Neuronal stem cell (in vitro differentiated cells): ENCODE data around the gene FGFR2.
A peak's percentile ranks its signal among the peaks of the same experiment; 100 is the strongest.

Experiments used
- DNase-seq: peaks from one replicate; pipeline ENCODE4 v3.0.0-alpha.2; 2013; ENCODE audit warnings: low spot score
- H2AFZ ChIP-seq: one replicate; pipeline ENCODE4 v1.6.1; 2013; ENCODE audit warnings: mild to moderate bottlenecking, low read length, inconsistent platforms
- H2AK5ac ChIP-seq: 2 replicates; pipeline ENCODE4 v1.6.1; 2013; ENCODE audit warnings: low read depth, mild to moderate bottlenecking, inconsistent platforms, low read length, moderate library complexity, mixed read lengths
- H2BK120ac ChIP-seq: 2 replicates; pipeline ENCODE4 v1.6.1; 2013; ENCODE audit warnings: low read depth, mild to moderate bottlenecking, inconsistent platforms, low read length, moderate library complexity, mixed read lengths
- H2BK12ac ChIP-seq: one replicate; pipeline ENCODE4 v1.6.1; 2013; ENCODE audit warnings: low read length, inconsistent platforms
- H2BK15ac ChIP-seq: 2 replicates; pipeline ENCODE4 v1.6.1; 2013; ENCODE audit warnings: mild to moderate bottlenecking, low read length, inconsistent platforms, mixed read lengths
- H2BK5ac ChIP-seq: one replicate; pipeline ENCODE4 v1.6.1; 2013; ENCODE audit warnings: inconsistent platforms, mild to moderate bottlenecking, low read length, moderate library complexity
- H3K14ac ChIP-seq: one replicate; pipeline ENCODE4 v1.6.1; 2013; ENCODE audit warnings: low read length, inconsistent platforms
- H3K18ac ChIP-seq: 2 replicates; pipeline ENCODE4 v1.6.1; 2013; ENCODE audit warnings: low read length, inconsistent platforms
- H3K23ac ChIP-seq: 2 replicates; pipeline ENCODE4 v1.6.1; 2013; ENCODE audit warnings: low read depth, mild to moderate bottlenecking, mixed read lengths, low read length, inconsistent platforms; ENCODE audit not compliant: poor library complexity
- H3K27ac ChIP-seq: replicated peaks from 3 replicates; pipeline ENCODE4 v1.5.1; 2013; ENCODE audit warnings: low read length, inconsistent platforms
- H3K27me3 ChIP-seq, 3 experiments: 2 replicates each; pipeline ENCODE4 v1.6.1; 2013; ENCODE audit warnings: low read length in 3 of 3, mild to moderate bottlenecking in 2 of 3, inconsistent platforms in 1 of 3, low read depth in 1 of 3, mixed read lengths in 1 of 3, moderate library complexity in 1 of 3; ENCODE audit not compliant: control insufficient read depth in 3 of 3, insufficient read depth in 3 of 3
- H3K36me3 ChIP-seq, 2 donors: replicated peaks in 1 of 2; 2 replicates each; pipeline ENCODE4 v1.6.1; 2013; ENCODE audit warnings: low read length in 2 of 2; ENCODE audit not compliant: control insufficient read depth in 2 of 2, insufficient read depth in 2 of 2
- H3K4ac ChIP-seq: 2 replicates; pipeline ENCODE4 v1.6.1; 2013; ENCODE audit warnings: inconsistent platforms, mild to moderate bottlenecking, low read length, moderate library complexity
- H3K4me1 ChIP-seq, 2 donors: 1 replicate in 1 of 2; 2 replicates in 1 of 2; pipeline ENCODE4 v1.6.1; 2013; ENCODE audit warnings: low read length in 2 of 2, low read depth in 1 of 2; ENCODE audit not compliant: control insufficient read depth in 2 of 2, insufficient read depth in 1 of 2
- H3K4me2 ChIP-seq: one replicate; pipeline ENCODE4 v1.6.1; 2013; ENCODE audit warnings: mild to moderate bottlenecking, low read length, inconsistent platforms; ENCODE audit not compliant: insufficient read depth, poor library complexity, severe bottlenecking
- H3K4me3 ChIP-seq, 2 donors: 2 replicates each; pipeline ENCODE4 v1.5.1; 2013; ENCODE audit warnings: low read length in 2 of 2, mild to moderate bottlenecking in 2 of 2, inconsistent platforms in 1 of 2, moderate library complexity in 1 of 2
- H3K79me1 ChIP-seq: one replicate; pipeline ENCODE4 v1.6.1; 2013; ENCODE audit warnings: low read depth, mild to moderate bottlenecking, inconsistent platforms, low read length, moderate library complexity
- H3K9ac ChIP-seq: one replicate; pipeline ENCODE4 v1.6.1; 2013; ENCODE audit warnings: mild to moderate bottlenecking, low read depth, low read length, inconsistent platforms; ENCODE audit not compliant: poor library complexity
- H3K9me3 ChIP-seq, 2 donors: replicated peaks in 1 of 2; 2 replicates each; pipeline versions ENCODE3 to v1.6.1; 2013; ENCODE audit warnings: low read length in 2 of 2, mild to moderate bottlenecking in 2 of 2, inconsistent platforms in 1 of 2, low read depth in 1 of 2, mixed read lengths in 1 of 2, moderate library complexity in 1 of 2; ENCODE audit not compliant: control insufficient read depth in 2 of 2, insufficient read depth in 1 of 2
- H4K8ac ChIP-seq: one replicate; pipeline ENCODE4 v1.6.1; 2013; ENCODE audit warnings: low read depth, mild to moderate bottlenecking, inconsistent platforms, low read length, moderate library complexity
- H4K91ac ChIP-seq: one replicate; pipeline ENCODE4 v1.6.1; 2013; ENCODE audit warnings: low read length, low read depth, mild to moderate bottlenecking, inconsistent platforms; ENCODE audit not compliant: poor library complexity
- WGBS, 2 donors: extraction: QIAGEN DNeasy Blood & Tissue Kit; methylation state at CpG; one replicate each; pipeline ENCODE4 v1.1.7; 2013; ENCODE audit warnings: missing lambda C conversion rate in 2 of 2, mixed read lengths in 1 of 2; ENCODE audit not compliant: insufficient read length in 2 of 2, insufficient replicate concordance in 1 of 2; ENCODE audit errors: extremely low coverage in 2 of 2; 5-methylcytosine and 5-hydroxymethylcytosine counted together

FGFR2 gene

DNA sequence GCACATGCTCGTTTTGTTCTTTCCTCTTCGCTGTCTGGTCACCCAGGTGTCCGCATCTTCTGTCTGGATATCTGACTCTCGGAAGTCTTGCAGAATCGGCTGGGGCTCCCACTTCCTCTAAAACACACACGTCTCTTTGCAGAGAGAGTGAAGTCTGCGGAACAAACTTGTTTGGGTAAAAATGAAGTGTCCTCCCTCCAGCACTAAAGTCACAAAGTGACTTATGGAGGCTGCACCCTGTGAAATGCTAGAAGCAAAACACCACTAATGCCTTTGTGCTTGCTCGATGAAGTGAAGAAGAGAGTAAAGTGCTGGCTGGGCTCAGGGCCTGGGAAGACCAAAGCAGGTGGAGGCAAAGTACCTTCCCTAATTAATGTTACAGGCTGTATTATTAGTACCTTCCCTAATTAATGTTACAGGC lies 71.4 kb downstream of the FGFR2 start:
- no peak overlapping the region for H4K8ac ChIP-seq
- no peaks in the 10 kb centered on the region for H3K36me3 ChIP-seq
- peak overlapping the region; percentile 51 for H3K18ac ChIP-seq
- no peak overlapping the region for H3K9ac ChIP-seq
- no peak overlapping the region for H2BK12ac ChIP-seq
- peak overlapping the region; percentile 29 for H3K4me2 ChIP-seq
- H4K91ac ChIP-seq: no peak overlapping the region
- no peak overlapping the region for H3K4me3 ChIP-seq
- no peak overlapping the region for H2BK15ac ChIP-seq
- H3K9me3 ChIP-seq: no peaks in the 10 kb centered on the region
- no peak overlapping the region for H3K27ac ChIP-seq
- no peaks in the 10 kb centered on the region for H3K79me1 ChIP-seq
- H2BK120ac ChIP-seq: no peak overlapping the region
- DNase-seq: peak; percentile 72
- H2AK5ac ChIP-seq: no peak overlapping the region
- H3K27me3 ChIP-seq: peaks cover 0 to 2% (median 0%) of the 10 kb centered on the region in 3 experiments
- H3K4ac ChIP-seq: no peak overlapping the region
- H3K4me1 ChIP-seq: peaks cover 18 to 28% of the 10 kb centered on the region in 2 donors
- no peak overlapping the region for H2AFZ ChIP-seq
- no peak overlapping the region for H2BK5ac ChIP-seq
- no CpG with 5 or more reads among the region's 8 CpGs for WGBS, 2 donors
- no peak overlapping the region for H3K23ac ChIP-seq
- no peak overlapping the region for H3K14ac ChIP-seq

GRCh38 chr10:121526135-121526790 lies 72.0 kb downstream of the FGFR2 start:
- H3K4me3 ChIP-seq: no peak overlapping the region
- no peak overlapping the region for H3K4ac ChIP-seq
- H2BK5ac ChIP-seq: no peak overlapping the region
- H4K8ac ChIP-seq: no peak overlapping the region
- no peak overlapping the region for H2AFZ ChIP-seq
- peak; percentile 24 for DNase-seq
- peak overlapping the region; percentile 29 for H3K4me2 ChIP-seq
- H3K79me1 ChIP-seq: no peaks in the 10 kb centered on the region
- no peaks in the 10 kb centered on the region for H3K9me3 ChIP-seq
- H2BK120ac ChIP-seq: no peak overlapping the region
- H3K36me3 ChIP-seq: no peaks in the 10 kb centered on the region
- H2AK5ac ChIP-seq: no peak overlapping the region
- H3K4me1 ChIP-seq: peaks cover 18 to 25% of the 10 kb centered on the region in 2 donors
- H3K9ac ChIP-seq: no peak overlapping the region
- H3K27me3 ChIP-seq: peaks cover 0 to 2% (median 0%) of the 10 kb centered on the region in 3 experiments
- H3K18ac ChIP-seq: peak overlapping the region; percentile 51
- no peak overlapping the region for H3K23ac ChIP-seq
- WGBS, 2 donors: no CpG with 5 or more reads among the region's 11 CpGs
- no peak overlapping the region for H2BK15ac ChIP-seq
- no peak overlapping the region for H2BK12ac ChIP-seq
- no peak overlapping the region for H4K91ac ChIP-seq
- no peak overlapping the region for H3K14ac ChIP-seq
- H3K27ac ChIP-seq: no peak overlapping the region

GRCh38 chr10:121525251-121526134 lies 72.8 kb downstream of the FGFR2 start:
- Histone ChIP-seq H2AK5ac (no peak overlapping the region), H3K4ac (no peak overlapping the region), H3K27me3 (peaks cover 0 to 2% (median 2%) of the 10 kb centered on the region in 3 experiments), H3K23ac (no peak overlapping the region), H2BK5ac (no peak overlapping the region), H3K79me1 (no peaks in the 10 kb centered on the region), H2BK12ac (no peak overlapping the region), H3K9ac (no peak overlapping the region), H2BK15ac (no peak overlapping the region), H3K4me2 (no peak overlapping the region), H4K91ac (no peak overlapping the region), H4K8ac (no peak overlapping the region), H2BK120ac (no peak overlapping the region), H3K18ac (no peak overlapping the region), H3K4me1 (peaks cover 18 to 22% of the 10 kb centered on the region in 2 donors), H3K36me3 (no peaks in the 10 kb centered on the region), H2AFZ (no peak overlapping the region), H3K14ac (no peak overlapping the region), H3K9me3 (no peaks in the 10 kb centered on the region), H3K4me3 (no peak overlapping the region), H3K27ac (no peak overlapping the region)
- WGBS, 2 donors: no CpG with 5 or more reads among the region's 16 CpGs
- no peak for DNase-seq
